ENCODE results near the gene ZNF699.

DNA sequence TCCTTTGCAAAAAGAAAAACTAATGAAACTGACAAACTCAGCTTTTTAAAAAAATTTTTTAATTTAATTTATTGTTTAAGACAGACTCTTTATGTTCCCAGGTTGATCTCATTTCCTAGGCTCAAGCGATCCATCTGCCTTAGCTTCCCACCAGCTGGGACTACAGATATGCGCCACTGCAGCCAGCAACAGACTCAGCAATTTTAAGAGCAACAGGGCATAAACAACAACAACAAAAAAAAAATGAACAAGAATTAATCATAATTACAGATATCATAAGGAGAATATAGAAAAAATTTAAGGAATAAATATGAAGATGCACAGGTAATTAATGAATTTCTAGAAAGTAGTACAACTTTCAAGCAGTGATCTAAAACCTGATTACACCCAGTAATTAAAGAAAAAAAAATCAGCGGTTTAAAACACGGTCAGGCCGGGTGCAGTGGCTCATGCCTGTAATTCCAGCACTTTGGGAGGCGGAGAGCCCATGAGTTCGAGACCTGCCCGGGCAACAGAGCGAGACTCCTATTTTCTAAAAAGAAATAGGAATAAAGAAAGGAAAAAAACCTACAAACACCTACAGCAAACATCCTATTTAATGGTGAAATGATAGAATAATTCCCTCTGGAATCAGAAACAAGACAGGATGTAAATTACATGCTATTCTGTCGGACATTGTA is 1.4 kb downstream of the ZNF699 start:
- TF ChIP-seq POLR2A (IDR thresholded peaks at IDR 0.05) (no peak), EP300 (IDR thresholded peaks at IDR 0.05) (no peak), POLR2AphosphoS5 (IDR thresholded peaks at IDR 0.05) (no peak)
- TF ChIP-seq, protein P1, sequence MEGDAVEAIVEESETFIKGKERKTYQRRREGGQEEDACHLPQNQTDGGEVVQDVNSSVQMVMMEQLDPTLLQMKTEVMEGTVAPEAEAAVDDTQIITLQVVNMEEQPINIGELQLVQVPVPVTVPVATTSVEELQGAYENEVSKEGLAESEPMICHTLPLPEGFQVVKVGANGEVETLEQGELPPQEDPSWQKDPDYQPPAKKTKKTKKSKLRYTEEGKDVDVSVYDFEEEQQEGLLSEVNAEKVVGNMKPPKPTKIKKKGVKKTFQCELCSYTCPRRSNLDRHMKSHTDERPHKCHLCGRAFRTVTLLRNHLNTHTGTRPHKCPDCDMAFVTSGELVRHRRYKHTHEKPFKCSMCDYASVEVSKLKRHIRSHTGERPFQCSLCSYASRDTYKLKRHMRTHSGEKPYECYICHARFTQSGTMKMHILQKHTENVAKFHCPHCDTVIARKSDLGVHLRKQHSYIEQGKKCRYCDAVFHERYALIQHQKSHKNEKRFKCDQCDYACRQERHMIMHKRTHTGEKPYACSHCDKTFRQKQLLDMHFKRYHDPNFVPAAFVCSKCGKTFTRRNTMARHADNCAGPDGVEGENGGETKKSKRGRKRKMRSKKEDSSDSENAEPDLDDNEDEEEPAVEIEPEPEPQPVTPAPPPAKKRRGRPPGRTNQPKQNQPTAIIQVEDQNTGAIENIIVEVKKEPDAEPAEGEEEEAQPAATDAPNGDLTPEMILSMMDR (IDR thresholded peaks at IDR 0.05): no peak
